Raji (cell line): ENCODE results near the gene KCNQ1.

ENCODE experiments used
- POLR2A ChIP-seq: IDR thresholded peaks from 2 replicates; pipeline ENCODE4 v1.6.1; 2011; ENCODE audit warnings: low read depth, low read length, control low read depth; ENCODE audit not compliant: insufficient read depth

The KCNQ1 gene

DNA sequence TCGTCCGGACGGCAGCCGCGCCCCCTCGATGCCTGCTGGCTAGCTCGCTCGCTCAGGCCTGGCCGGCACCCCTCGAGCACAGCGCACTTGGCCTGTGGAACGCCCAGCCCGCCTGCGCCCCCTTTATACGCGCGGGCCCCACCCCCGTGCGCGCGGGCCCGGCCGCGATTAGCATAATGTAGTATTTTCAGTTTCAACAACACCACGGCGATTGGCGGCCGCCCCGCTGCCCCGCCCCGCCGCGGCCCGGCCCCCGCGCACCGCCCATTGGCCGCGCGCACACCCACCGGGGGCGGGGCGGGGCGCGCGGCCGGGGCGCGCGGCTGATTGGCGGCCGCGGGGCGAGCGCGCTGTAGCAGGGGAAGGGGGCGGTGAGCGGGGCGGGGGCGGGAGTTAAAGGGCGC, 440.9 kb downstream of the KCNQ1 start, which contains the start of gene CDKN1C:
Gene CDKN1C, minus strand, starts transcription at position 98 of the 404 bp plus-strand sequence. CDS start 319 bp downstream, outside the sequence.
- no peak for TF ChIP-seq POLR2A

DNA sequence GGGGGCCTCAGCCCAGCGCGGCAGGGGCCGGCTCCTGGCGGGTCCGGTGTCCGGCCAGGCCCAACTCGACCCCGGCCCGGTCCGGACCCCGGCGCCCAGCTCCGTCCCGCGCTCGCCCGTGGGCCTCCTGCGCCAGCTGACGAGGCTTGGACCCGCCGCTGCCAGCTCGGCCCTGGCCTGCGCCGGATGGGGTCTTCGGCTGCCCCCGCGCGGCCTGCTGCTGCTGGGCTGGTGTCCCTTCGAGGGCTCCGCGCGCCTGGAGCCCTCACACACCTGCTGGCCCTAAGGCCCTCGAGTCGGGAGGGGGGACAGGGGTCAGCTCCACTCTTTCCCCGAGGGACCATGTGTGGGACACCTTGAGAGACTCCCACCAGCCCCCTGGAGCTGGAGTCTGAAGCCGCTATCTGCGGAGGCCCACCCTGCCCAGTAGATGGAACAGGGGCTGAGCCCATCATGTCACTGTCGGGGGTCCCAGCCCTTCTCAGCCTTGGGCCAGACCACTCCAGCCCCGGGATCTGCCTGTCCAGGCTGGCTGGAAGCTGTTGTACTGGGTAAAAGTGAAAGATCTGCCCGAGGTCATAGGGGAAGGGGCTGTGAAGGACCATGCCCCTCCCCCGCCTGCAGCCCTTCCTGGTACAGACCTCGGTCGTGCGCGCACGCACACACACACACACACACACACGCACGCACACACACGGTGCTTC, 441.5 kb downstream of the KCNQ1 start:
- no peak for TF ChIP-seq POLR2A

DNA sequence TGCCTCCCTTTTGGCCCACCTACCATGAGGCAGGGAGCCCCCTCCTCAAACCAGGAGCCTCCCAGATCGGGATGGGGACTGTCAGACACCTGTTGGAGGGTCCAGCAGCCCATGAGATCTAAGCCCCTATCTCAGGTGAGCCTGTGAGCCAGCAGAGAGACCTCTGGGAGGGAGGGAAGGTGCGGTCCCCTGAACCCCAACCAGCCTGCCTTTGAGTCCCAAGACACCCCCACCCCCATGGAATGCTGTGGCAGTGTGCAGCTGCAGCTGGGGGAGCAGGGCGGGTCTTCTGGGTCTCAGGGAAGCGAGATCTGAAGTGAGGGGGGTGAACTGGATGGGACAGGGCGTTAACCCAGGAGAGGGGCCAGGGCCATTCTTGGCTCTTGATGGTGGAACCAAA, 442.1 kb downstream of the KCNQ1 start:
- TF ChIP-seq POLR2A, result no peak

DNA sequence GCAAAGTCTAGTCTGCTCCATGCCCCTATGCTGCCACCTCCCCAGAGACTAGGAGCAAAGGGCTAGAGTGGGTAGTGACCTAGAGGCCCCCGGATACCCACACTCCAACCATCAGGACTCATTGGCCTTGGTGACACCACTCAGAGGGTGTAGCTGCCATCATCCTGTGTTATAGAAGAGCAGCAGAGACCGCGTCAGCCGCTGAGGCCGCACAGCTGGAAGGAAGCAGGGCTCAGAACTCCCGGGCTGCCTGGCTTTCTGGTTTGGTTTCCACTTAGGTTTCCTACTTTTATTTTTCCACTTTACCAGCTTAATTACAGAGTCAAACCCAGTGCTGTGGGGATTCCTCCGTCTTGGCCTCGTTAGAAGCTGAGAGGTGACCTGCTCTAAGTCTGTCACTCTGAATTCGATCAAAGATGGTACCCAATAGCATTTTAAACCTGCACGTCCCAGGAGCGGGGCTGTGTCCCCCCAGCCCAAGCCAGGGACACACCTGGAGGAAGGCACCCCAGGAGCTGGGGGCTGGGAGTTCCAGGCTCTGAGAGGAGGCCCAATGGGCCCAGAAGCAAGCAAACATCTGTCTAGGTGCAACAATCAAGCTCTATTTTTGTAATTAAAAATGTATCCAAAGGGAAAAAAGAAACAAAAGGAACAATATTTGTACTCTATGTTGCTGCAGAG, 442.8 kb downstream of the KCNQ1 start:
- TF ChIP-seq POLR2A, result no peak

DNA sequence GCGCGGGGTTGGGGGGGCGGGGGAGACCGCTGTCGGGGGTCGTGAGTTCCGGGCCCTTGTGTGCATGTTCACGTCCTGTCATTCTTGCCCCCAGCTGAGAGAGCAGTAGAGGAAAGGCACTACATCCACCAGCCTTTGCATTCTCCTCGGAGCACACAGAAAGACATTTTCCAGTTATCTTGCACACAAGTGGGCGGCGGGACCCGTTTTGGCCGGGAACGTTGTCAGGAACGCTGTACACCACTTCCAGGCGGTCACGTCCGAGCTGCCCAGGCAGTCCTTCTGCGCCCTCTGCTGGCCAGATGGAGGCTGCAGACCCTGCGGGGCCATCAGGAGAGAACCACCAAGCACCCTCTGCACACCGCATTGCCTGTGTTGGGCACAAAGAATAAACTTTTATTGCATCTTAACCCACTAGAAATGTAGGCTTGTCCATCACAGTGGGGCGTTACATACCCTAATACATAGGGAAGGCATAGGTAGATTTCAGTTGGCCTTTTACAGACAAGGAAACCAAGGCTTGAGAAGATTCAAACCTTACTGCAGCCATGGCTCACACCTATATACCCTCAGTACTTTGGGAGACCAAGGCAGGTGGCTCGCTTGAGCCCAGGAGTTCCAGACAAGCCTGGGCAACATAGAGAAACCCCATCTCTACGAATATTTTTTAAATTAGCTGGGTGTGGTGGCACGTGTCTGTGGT, 443.6 kb downstream of the KCNQ1 start:
- no peak for TF ChIP-seq POLR2A

DNA sequence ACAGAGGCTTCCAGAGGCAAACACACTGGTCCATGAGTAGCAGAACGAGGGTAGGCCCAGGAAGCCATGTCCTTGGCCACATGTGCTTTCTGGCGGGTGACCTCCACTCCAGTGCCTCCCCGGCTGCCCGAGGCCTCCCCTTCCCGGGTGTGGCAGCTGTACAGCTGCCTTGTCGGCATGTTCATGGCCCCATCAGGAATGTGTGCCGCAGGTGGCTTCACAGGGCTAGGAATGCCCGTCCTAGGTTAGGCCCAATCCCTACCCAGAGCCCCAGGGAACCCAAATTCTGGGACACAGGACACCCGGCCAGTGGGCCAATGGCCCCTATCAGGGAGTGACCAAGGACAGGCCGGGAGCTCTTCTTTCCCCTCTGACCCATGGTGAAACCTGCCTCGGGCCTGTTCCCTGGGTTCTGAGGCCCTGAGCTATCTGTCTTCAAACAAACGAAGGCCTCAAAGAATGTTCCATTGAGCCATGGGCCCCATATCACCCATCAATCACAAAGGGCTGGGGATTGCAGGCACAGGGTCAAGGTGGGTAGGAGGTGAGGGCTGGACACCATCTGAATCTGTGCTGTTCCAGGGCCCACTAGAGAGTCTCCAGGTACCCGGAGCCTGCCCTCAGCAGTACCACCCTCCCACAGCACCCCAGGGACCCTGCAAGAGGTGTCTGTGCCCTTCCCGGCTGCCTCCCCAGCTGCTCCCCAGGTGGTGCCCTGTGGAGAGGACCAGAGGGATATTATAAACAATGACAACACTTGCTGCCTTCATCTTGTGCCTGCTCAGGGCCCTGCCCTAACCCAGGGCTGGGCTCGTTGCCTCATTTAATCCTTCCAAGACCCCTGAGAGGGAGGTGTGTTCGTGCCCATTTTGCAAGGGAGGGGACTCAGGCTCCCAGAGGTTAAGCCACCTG, 444.8 kb downstream of the KCNQ1 start:
- no peak for TF ChIP-seq POLR2A

DNA sequence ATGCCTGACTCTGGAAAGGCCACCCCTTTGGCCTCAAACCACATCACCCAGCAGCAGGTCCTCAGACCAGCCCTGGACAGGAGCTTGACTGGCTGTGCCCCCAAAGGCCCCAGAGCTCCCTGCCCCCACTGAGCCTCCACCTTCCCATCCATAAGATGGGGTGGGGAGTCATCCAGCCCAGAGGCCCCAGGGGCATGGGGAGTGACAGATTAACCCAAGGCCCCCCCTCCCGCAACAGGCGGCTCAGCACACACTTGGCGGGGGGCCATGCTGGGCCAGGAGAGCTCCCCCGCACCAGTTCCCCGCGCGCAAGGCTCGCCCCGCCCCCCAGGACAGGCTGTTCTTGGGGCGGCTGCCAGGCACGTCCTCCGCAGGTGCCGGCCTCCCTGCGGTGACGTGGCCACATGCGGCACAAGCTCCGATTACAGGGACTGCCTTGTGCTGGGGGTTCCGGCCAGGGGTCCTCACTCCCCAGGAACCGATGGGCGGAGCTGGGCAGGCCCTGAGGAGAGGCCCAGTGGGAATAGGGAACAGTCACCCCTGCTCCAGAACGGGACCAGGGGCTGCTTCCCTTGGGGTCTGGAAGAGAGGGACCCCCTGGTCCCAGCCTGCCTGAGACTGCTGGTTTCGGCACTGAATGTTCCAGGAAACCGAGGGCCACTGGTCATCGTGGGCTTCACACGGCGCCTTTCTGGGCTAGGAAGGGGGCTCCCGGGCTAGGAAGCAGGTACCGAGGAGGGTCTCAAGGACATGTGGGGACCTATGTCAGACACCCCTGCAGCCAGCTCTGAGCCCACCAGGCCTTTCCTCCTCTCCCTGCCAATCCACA, 445.9 kb downstream of the KCNQ1 start:
- no peak for TF ChIP-seq POLR2A

DNA sequence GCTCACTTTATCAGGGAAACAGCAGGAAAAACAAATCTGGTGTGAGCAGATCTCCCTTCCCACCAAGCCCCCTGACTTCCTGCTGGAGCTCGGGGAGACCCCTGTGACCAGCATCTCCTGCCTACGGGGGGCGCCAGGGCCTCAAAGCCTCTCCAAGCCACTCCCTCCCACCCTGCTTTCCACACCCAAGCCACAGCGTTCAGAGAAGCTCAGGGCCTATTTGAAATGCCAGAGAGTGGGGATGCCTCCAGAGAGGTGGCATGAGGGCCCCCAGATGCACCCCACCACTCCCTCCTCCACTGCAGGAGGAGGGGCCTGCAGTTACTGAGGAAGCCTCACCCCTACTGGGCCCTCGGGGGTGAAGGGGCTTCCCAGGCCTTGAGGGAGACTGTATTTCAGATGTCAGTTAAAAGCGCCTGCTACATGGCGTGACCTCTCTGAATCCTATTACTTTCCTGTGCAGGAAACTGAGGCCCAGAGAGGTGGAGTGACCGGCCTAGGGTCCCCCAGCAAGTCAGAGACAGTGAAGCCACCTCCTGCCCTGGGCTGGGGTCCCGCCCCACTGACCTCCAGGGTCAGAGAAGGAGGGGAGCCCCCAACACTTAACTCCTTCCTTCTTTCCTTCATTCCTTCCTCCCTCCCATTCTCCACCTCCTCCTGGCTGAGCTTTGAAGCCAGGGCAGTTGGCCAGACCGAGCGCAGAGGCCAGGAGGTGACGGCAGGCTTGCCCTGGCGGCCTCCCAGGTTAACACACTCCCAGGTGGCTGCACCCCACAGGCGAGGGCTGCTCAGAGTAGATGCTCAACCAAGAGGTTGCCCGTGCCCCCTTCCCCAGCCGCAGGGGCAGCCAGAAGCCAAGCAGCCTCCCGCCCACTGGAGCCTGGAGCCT, 446.8 kb downstream of the KCNQ1 start:
- TF ChIP-seq POLR2A, result no peak

DNA sequence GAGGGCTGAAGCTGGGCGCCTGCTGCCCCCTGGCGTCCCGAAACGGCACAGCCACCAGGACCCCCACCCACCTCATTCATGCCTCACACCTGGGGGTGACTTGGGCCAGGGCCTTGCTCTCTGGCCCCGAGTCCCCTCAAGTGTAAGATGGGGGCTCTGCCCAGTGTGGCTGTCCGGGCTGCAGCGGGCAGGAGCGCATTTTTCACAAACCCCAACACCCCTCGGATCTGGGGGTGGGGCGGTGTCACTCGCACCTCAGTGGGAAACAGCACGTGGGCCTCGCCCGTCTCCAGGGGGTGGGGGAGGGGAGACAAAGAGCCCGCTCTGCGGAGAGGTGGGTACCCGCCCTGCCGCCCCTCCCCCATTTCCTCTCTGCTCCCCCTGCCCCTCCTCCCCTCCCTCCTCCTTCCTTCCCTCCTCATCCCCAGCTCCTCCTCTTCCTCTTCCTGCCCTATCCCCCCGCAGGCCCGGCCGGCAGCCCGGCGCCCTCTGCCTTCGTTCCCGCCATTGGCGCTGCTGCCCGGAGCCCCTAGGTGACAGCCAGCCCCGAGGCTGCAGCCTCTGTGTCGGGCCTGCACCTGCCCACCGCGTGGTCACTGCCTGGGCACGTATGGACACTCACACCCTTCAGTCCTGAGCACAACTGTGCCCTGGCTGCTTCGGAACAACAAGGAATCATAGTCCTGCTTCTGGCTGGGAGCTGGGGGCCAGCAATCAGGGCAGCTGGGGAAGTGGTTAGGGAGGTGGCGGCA, 447.6 kb downstream of the KCNQ1 start:
- TF ChIP-seq POLR2A, result no peak

DNA sequence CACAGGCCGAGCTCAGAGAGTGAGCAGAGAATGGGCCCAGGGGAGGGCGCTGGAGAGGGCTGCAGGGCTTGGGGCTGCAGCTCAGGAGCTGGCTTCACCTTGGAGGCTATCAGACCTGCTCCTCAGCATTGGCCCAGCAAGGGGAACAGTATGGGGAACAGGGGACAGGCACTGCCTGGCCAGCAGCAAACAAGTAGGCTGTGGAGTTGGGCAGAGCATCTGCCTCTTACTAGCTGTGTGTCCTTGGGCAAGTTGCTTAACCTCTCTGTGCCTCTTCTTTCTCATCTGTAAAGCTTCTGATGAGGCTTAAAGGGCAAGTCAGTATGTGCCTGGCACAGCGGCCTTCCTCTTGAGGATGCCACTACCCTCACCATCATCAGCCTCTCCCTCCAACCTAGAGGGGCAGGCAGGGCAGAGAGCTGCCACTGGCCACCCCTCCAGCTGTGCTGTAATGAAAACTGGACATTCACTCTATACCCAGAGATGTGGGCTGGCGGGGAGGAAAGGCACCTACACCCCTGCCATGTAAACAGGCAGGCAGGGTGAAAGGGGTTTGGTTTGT, 448.2 kb downstream of the KCNQ1 start:
- TF ChIP-seq POLR2A, result no peak

DNA sequence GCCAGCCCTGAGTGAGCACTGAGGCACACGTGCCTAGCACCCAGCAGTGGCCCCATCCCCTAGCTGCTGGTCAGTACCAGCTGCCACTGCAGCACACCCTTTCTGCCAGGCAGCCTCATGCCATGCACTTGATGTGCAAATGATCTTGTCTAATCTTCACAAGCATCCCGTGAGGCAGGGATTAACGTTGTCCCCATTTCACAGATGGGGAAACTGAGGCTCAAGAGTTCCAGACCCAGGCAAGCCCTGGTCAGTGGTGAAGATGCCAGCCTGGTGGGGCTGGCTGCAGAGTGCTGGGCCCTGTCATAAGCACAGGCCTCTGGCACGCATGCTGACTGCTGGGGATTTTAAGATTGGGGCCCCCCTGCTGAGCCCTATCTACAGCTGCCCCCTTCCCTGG, 449.1 kb downstream of the KCNQ1 start:
- TF ChIP-seq POLR2A, result no peak

DNA sequence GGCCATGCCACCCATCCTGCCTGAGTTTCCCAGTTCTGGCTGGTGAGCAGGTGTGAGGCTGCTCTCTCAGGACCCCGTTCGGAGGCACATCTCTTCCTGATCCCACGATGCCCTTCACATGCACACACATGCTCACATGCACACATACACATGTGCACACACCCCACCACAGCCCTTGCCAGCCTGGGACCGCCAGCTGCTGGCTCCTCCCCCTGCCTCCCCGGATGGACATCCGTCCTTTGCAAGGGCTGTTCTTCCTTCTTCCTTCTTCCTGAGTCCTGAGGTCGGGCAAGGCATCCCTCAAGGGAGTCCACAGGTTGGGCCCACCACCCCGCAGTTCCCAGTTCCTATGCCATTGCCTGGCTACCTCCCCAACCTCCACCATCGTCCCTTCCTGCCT, 451.2 kb downstream of the KCNQ1 start:
- TF ChIP-seq POLR2A, result no peak

DNA sequence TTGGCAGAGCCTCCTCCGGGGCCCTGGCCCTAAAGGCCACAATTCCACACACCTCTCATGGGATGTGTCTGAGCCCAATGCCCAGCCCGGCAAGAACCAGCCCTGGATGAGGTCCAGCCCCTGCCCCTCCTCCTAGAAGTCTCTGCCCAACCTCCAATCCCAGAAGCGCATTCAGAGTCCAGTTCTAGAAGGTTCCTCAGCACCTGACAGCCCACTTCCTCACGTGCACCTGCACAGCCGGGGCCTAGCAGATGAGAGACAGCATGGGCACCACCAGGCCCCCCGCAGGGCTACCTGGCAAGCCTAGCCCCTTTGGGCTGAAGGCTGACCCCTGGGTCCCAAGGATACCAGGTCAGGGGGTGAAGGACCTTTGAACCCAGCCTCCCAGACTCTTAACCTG, 452.2 kb downstream of the KCNQ1 start:
- no peak for TF ChIP-seq POLR2A
